Ishikawa (cell line): Measurements from ENCODE around the gene ARHGAP12.

Experiments used
- CEBPB ChIP-seq: IDR thresholded peaks from 2 replicates; pipeline ENCODE4 v1.6.1; 2012
- CREB1 ChIP-seq: IDR thresholded peaks from 2 replicates; pipeline ENCODE4 v1.6.1; 2012; ENCODE audit warnings: low read depth
- EGR1 ChIP-seq: IDR thresholded peaks from 2 replicates; pipeline ENCODE4 v1.6.1; 2012
- EP300 ChIP-seq: IDR thresholded peaks from 2 replicates; pipeline ENCODE4 v1.6.1; 2012; ENCODE audit warnings: borderline replicate concordance
- FOXM1 ChIP-seq: IDR thresholded peaks from 2 replicates; pipeline ENCODE4 v1.6.1; 2012; ENCODE audit warnings: low read depth, borderline replicate concordance
- NFIC ChIP-seq: IDR thresholded peaks from 2 replicates; pipeline ENCODE4 v1.6.1; 2012
- RAD21 ChIP-seq: IDR thresholded peaks from 2 replicates; pipeline ENCODE4 v1.6.1; 2012; ENCODE audit warnings: low read depth
- TAF1 ChIP-seq: IDR thresholded peaks from 2 replicates; pipeline ENCODE4 v1.6.1; 2012; ENCODE audit warnings: low read depth, mild to moderate bottlenecking
- TCF12 ChIP-seq: IDR thresholded peaks from 2 replicates; pipeline ENCODE4 v1.6.1; 2012; ENCODE audit warnings: low read depth
- TEAD4 ChIP-seq: IDR thresholded peaks from 2 replicates; pipeline ENCODE4 v1.6.1; 2012
- YY1 ChIP-seq: IDR thresholded peaks from 2 replicates; pipeline ENCODE4 v1.6.1; 2012; ENCODE audit warnings: low read depth
- ZBTB7A ChIP-seq: IDR thresholded peaks from 2 replicates; pipeline ENCODE4 v1.6.1; 2012; ENCODE audit warnings: low read depth
- TF ChIP-seq, protein P1 (sequence below): IDR thresholded peaks from 2 replicates; pipeline ENCODE4 v1.6.1; 2012
- TF ChIP-seq, protein P2 (sequence below): IDR thresholded peaks from 2 replicates; pipeline ENCODE4 v1.6.1; 2012
- TF ChIP-seq, protein P3 (sequence below): IDR thresholded peaks from 2 replicates; pipeline ENCODE4 v1.6.1; 2012; ENCODE audit warnings: low read depth, mild to moderate bottlenecking

The ARHGAP12 gene

DNA sequence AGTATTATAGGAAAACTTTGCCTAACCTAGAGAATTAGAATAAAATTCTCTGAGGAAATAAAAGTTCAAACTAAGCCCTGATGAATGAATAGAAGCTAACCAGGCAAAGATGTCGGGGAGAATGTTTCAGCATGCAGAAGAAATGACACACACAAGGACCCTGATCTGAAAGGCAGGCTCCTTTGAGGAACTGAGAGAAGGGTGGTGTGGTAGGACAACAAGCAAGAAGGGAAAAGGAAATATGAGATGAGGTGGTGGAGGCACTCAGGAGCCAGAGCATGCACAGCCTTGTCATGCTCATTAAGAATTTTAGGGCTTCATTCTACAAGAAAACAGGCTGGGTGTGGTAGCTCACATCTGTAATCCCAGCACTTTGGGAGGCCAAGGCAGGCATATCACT, 90.6 kb downstream of the ARHGAP12 start:
- no peak for TF ChIP-seq TAF1
- TF ChIP-seq, protein P1, sequence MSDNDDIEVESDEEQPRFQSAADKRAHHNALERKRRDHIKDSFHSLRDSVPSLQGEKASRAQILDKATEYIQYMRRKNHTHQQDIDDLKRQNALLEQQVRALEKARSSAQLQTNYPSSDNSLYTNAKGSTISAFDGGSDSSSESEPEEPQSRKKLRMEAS, result no peak

DNA sequence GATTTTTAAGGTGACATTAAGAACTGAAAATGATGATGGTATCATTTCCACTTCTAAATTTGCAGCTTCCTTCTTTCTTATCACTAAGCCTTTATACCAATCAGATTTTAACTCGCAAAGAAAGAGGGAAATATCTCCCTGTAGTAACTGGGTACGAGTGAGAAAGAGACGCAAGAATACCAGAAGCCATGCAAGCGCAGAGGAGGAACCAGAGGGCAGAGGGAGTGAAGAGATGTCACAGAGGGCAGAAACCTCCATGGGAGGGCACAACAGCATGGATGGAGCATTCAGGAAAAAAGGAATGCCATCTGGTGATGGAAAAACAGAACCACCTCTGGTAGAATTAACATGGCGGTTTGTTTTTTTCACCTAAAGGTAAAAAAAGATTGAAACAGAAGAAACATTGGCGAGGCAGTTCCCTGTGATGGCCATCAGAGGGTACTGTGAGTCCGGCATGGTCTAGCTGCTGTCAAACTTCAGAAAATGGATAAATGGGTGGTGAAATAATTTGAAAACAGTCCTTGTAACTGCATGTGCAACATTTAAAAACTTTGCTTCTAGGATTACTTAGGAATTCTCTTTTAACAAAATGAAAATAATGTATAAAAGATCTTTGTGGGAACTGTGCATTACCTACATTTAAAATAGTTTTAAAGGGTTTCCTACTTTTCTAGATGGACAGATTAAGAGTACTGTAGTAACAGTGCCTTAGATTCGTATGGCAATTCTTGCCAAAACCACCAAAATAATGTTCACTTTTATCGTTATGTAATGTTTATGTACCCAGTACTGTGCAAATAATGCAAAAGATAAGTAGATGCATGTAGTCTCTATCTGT, 91.8 kb downstream of the ARHGAP12 start:
- TF ChIP-seq FOXM1, result no peak
- TF ChIP-seq RAD21, result peak; percentile 60

DNA sequence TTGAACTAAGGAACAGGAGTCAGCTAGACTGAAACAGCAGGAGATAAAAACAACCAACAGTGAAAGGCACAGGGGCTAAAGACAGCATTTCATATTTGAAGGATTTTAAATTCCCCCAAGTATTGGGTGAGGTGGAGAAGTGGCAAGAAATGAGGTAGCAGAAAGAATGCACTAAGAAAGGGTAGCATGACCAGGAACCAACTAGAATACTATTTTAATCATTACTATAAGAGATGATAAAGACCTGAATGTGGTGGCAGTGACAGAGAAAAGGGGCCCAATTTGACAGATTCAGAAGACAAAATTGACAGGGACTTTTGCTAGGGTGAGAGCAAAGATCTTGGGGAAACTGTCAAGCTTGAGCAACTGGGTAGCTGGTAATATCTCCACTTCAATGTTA, 94.9 kb downstream of the ARHGAP12 start:
- no peak for TF ChIP-seq RAD21
- TF ChIP-seq YY1, result no peak
- no peak for TF ChIP-seq ZBTB7A
- no peak for TF ChIP-seq FOXM1
- TF ChIP-seq CEBPB, result no peak
- no peak for TF ChIP-seq TCF12
- TF ChIP-seq, protein P2, sequence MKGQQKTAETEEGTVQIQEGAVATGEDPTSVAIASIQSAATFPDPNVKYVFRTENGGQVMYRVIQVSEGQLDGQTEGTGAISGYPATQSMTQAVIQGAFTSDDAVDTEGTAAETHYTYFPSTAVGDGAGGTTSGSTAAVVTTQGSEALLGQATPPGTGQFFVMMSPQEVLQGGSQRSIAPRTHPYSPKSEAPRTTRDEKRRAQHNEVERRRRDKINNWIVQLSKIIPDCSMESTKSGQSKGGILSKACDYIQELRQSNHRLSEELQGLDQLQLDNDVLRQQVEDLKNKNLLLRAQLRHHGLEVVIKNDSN, result no peak
- no peak for TF ChIP-seq NFIC
- TF ChIP-seq TAF1, result no peak

DNA sequence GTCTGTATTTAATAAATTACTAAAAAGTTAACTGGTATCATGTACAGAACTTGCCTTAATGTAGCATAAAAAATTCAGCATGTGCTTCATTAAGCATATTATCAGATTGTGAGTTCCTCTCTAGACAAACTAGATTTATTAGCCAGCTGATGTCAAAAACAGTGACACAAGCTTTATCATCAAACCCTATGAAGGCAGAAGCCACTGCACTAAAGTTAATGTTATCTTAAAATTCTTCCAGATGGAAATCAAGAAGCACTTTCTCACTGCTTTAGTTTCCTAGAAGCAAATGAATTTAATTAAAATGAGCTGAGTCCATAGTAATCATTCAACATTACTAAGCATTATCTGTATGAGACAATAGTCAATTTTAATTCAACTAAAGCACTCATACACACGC, 96.4 kb downstream of the ARHGAP12 start:
- TF ChIP-seq FOXM1 (no peak), RAD21 (no peak), ZBTB7A (no peak), CREB1 (no peak), YY1 (no peak), TEAD4 (no peak), NFIC (no peak), CEBPB (no peak)
- TF ChIP-seq, protein P3, sequence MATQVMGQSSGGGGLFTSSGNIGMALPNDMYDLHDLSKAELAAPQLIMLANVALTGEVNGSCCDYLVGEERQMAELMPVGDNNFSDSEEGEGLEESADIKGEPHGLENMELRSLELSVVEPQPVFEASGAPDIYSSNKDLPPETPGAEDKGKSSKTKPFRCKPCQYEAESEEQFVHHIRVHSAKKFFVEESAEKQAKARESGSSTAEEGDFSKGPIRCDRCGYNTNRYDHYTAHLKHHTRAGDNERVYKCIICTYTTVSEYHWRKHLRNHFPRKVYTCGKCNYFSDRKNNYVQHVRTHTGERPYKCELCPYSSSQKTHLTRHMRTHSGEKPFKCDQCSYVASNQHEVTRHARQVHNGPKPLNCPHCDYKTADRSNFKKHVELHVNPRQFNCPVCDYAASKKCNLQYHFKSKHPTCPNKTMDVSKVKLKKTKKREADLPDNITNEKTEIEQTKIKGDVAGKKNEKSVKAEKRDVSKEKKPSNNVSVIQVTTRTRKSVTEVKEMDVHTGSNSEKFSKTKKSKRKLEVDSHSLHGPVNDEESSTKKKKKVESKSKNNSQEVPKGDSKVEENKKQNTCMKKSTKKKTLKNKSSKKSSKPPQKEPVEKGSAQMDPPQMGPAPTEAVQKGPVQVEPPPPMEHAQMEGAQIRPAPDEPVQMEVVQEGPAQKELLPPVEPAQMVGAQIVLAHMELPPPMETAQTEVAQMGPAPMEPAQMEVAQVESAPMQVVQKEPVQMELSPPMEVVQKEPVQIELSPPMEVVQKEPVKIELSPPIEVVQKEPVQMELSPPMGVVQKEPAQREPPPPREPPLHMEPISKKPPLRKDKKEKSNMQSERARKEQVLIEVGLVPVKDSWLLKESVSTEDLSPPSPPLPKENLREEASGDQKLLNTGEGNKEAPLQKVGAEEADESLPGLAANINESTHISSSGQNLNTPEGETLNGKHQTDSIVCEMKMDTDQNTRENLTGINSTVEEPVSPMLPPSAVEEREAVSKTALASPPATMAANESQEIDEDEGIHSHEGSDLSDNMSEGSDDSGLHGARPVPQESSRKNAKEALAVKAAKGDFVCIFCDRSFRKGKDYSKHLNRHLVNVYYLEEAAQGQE, result no peak
- TF ChIP-seq, protein P2, result no peak
- TF ChIP-seq, protein P1, result no peak

DNA sequence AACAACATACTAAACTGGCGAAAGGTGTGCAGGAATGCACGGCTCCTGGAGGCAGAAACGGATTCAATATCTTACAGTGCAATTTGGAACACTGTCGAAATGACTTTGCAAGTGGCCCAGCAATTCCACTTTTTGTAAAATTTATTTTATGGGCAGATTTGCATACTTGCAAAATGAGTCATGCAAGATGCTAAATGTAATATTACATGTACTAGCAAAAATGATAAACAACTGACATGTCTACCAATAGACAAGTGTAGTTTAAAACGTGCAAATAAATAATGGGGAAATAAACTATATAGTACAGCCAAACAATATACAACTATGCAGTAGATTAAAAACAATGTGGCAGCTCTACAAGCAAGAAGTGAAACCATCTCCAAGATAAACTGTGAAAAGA, 97.7 kb downstream of the ARHGAP12 start:
- TF ChIP-seq, protein P3, result no peak
- no peak for TF ChIP-seq TEAD4
- TF ChIP-seq, protein P1, result no peak
- TF ChIP-seq, protein P2, result no peak
- no peak for TF ChIP-seq ZBTB7A
- TF ChIP-seq CREB1, result no peak
- no peak for TF ChIP-seq CEBPB
- TF ChIP-seq TAF1, result no peak
- TF ChIP-seq RAD21, result no peak
- TF ChIP-seq EGR1, result no peak
- TF ChIP-seq YY1, result no peak
- no peak for TF ChIP-seq EP300
- no peak for TF ChIP-seq NFIC
- no peak for TF ChIP-seq FOXM1
- no peak for TF ChIP-seq TCF12

DNA sequence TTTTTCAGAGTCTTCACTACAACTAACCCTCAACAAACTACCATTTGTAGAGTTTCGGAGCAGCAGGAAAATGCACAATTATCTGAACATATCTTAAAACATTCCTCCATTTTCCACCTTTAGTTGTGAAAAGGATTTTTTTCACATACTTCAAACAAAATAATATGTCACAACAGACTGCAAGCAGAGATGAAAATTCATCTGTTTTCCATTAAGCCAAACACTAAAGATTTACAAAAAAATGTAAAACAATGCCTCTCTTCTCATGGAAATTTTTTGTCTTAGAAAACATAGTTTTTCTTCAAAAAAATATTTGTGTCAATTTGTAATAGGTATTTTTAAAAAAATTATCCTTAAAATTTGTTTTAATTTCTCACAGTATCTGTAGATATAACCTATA, 98.9 kb downstream of the ARHGAP12 start:
- no peak for TF ChIP-seq RAD21
- no peak for TF ChIP-seq NFIC
- no peak for TF ChIP-seq TEAD4
- no peak for TF ChIP-seq CREB1
- no peak for TF ChIP-seq FOXM1
- TF ChIP-seq CEBPB, result no peak
- TF ChIP-seq, protein P2, result no peak
- TF ChIP-seq, protein P3, result no peak
- no peak for TF ChIP-seq TCF12
- no peak for TF ChIP-seq YY1
- TF ChIP-seq TAF1, result no peak
- TF ChIP-seq, protein P1, result no peak
- no peak for TF ChIP-seq EGR1
- TF ChIP-seq ZBTB7A, result no peak
- no peak for TF ChIP-seq EP300
